ENCODE data around the gene CSPG4. TPM values are rescaled to one million over a fixed set of nuclear protein-coding genes. Genes with fewer than 3 reads are reported as not detected.
"Not testable (repeated sequence)": the region's sequence is repeated elsewhere in the genome, so short reads cannot be mapped to it uniquely, and the experiment has no call there.

CSPG4 gene
- total and polyA plus RNA-seq, 3 donors from 2014 or later = 4.4 to 6.5 (median 5.2) TPM

DNA sequence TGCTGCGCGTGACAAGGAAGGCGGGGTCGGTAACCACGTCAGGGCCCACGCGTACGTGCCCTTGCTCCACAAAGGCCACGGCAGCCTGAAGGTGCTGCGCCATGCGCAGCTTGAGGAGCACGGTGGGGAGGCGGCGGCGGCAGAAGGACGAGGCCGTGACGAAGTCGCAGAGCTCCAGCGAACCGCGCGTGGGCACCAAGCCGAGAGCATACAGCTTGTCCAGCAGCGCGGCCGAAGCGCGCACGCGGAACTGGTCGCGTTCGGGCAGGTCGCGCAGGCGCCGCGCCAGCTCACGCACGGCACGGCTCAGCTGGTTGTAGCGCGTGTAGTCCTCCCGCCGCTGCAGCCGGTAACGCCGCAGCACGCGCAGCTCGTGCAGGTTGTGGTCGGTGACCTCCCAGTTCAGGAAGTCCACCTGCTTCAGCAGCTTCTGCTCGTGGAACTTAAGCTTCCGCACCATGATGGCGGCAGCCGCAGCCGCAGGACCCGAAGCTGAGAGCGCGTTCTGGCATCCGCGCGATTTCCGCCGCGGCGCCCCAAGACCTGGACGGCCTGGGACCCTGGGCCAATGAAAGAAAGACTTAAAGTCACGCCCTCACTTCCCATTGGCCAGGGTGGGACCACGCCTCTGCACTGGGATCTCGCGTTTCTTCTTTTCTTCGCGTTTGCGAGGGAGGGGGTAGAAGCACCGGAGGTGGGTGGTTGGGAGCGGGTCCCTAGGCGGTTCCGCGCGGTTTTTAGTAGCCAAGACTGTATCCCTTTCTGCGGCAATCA is 72.8 kb downstream of the CSPG4 start, which contains the start of gene IMP3:
IMP3 (minus strand) TSS at position 516 of the 774 bp plus-strand sequence; CDS start at position 460, 56 bp downstream.
- Histone ChIP-seq H3K27ac (peak within 1 kb of the TSS; percentile 81 to 93), H3K36me3 (ENCODE audit: low read depth, missing control alignments) (no peaks in the 10 kb centered on the region), H3K4me3 (peak within 1 kb of the TSS; percentile 84 to 94), H3K4me1 (peaks cover 13% of the 10 kb centered on the region), H3K27me3 (no peaks in the 10 kb centered on the region), H3K9me3 (no peaks in the 10 kb centered on the region)
- intact Hi-C loops (cut with DNase I; ENCODE audit: low total_unique reads) = loop anchor here (10.0 kb wide), 1 partner anchor 185 kb away; the partner anchor contains the start of gene SIN3A
- peak; percentile 98 for DNase-seq
- 0% methylated on average over 12 to 63 of the region's 83 CpGs for WGBS, 2 donors
- TF ChIP-seq POLR2A (IDR thresholded peaks at IDR 0.05) = peak; percentile 93
- TF ChIP-seq, protein P1, sequence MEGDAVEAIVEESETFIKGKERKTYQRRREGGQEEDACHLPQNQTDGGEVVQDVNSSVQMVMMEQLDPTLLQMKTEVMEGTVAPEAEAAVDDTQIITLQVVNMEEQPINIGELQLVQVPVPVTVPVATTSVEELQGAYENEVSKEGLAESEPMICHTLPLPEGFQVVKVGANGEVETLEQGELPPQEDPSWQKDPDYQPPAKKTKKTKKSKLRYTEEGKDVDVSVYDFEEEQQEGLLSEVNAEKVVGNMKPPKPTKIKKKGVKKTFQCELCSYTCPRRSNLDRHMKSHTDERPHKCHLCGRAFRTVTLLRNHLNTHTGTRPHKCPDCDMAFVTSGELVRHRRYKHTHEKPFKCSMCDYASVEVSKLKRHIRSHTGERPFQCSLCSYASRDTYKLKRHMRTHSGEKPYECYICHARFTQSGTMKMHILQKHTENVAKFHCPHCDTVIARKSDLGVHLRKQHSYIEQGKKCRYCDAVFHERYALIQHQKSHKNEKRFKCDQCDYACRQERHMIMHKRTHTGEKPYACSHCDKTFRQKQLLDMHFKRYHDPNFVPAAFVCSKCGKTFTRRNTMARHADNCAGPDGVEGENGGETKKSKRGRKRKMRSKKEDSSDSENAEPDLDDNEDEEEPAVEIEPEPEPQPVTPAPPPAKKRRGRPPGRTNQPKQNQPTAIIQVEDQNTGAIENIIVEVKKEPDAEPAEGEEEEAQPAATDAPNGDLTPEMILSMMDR (IDR thresholded peaks at IDR 0.05) = no peak

GRCh38 chr15:75639191-75639708 is 73.4 kb downstream of the CSPG4 start:
- peak overlapping the region; percentile 84 to 94 for H3K4me3 ChIP-seq
- H3K9me3 ChIP-seq = no peaks in the 10 kb centered on the region
- WGBS, 2 donors = 2% methylated on average over 14 to 16 of the region's 16 CpGs
- intact Hi-C loops (cut with DNase I; ENCODE audit: low total_unique reads) = no loop called here
- no peaks in the 10 kb centered on the region for H3K27me3 ChIP-seq
- peaks cover 13% of the 10 kb centered on the region for H3K4me1 ChIP-seq
- peak overlapping the region; percentile 81 to 93 for H3K27ac ChIP-seq
- peak; percentile 18 for DNase-seq
- no peak for TF ChIP-seq POLR2A (IDR thresholded peaks at IDR 0.05)
- TF ChIP-seq, protein P1 (IDR thresholded peaks at IDR 0.05) = no peak
- no peaks in the 10 kb centered on the region for H3K36me3 ChIP-seq (ENCODE audit: low read depth, missing control alignments)

GRCh38 chr15:75637245-75638009 is 75.2 kb downstream of the CSPG4 start:
- intact Hi-C loops (cut with DNase I; ENCODE audit: low total_unique reads) = no loop called here
- DNase-seq = no peak
- no peaks in the 10 kb centered on the region for H3K36me3 ChIP-seq (ENCODE audit: low read depth, missing control alignments)
- H3K27me3 ChIP-seq = no peaks in the 10 kb centered on the region
- peaks cover 13% of the 10 kb centered on the region for H3K4me1 ChIP-seq
- peak overlapping the region; percentile 52 to 93 for H3K27ac ChIP-seq
- no peak overlapping the region for H3K4me3 ChIP-seq
- TF ChIP-seq POLR2A (IDR thresholded peaks at IDR 0.05) = no peak
- 63 to 94% methylated on average over 4 of the region's 4 CpGs for WGBS, 2 donors
- no peaks in the 10 kb centered on the region for H3K9me3 ChIP-seq

GRCh38 chr15:75636026-75636425 is 76.6 kb downstream of the CSPG4 start:
- Histone ChIP-seq H3K9me3 (no peaks in the 10 kb centered on the region), H3K27me3 (no peaks in the 10 kb centered on the region), H3K27ac (no peak overlapping the region), H3K4me1 (peaks cover 13% of the 10 kb centered on the region), H3K4me3 (no peak overlapping the region), H3K36me3 (ENCODE audit: low read depth, missing control alignments) (no peaks in the 10 kb centered on the region)
- TF ChIP-seq POLR2A (IDR thresholded peaks at IDR 0.05) = no peak
- TF ChIP-seq, protein P1 (IDR thresholded peaks at IDR 0.05) = no peak
- DNase-seq = no peak
- intact Hi-C loops (cut with DNase I; ENCODE audit: low total_unique reads) = no loop called here
- WGBS, 2 donors = 88 to 90% methylated on average over 6 of the region's 6 CpGs

DNA sequence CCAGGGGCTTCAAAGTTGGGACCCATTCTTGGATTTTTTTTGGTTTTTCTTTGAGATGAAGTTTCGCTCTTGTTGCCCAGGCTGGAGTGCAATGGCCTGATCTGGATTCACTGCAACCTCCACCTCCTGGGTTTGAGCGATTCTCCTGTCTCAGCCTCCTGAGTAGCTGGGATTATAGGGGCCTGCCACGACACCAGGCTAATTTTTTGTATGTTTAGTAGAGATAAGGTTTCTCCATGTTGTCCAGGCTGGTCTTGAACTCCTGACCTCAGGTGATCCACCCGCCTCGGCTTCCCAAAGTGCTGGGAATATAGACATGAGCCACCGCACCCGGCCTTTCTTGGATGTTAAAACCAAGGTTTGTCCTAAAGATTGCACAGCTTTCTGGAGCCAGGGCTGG is 78.7 kb downstream of the CSPG4 start:
- H3K27ac ChIP-seq; H3K4me3 ChIP-seq; intact Hi-C loops (cut with DNase I; ENCODE audit: low total_unique reads); DNase-seq; H3K36me3 ChIP-seq (ENCODE audit: low read depth, missing control alignments); H3K9me3 ChIP-seq; H3K27me3 ChIP-seq: not testable (repeated sequence)
- 91 to 96% methylated on average over 7 of the region's 7 CpGs for WGBS, 2 donors
- H3K4me1 ChIP-seq = peaks cover 13% of the 10 kb centered on the region
